Osteoblast (primary cell): Measurements from ENCODE around the gene GOLM1. TPM values are rescaled to one million over a fixed set of nuclear protein-coding genes. Genes with fewer than 3 reads are reported as not detected.

Experiments
- DNase-seq: peaks from one replicate; pipeline ENCODE4 v3.0.0; 2011; ENCODE audit warnings: low spot score, mixed read lengths; ENCODE audit not compliant: insufficient read length; ENCODE audit errors: missing footprints
- H2AFZ ChIP-seq: 2 replicates; pipeline ENCODE4 v1.6.0; 2011; ENCODE audit warnings: mild to moderate bottlenecking, low read length
- H3K27ac ChIP-seq: 2 replicates; pipeline ENCODE4 v1.5.1; 2011; ENCODE audit warnings: mild to moderate bottlenecking, low read depth, low read length, moderate library complexity
- H3K27me3 ChIP-seq: 2 replicates; pipeline ENCODE4 v1.6.0; 2012; ENCODE audit warnings: mild to moderate bottlenecking, control low read depth, inconsistent platforms, low read length, moderate library complexity; ENCODE audit not compliant: insufficient read depth
- H3K36me3 ChIP-seq: 2 replicates; pipeline ENCODE4 v1.5.1; 2011; ENCODE audit warnings: mild to moderate bottlenecking, low read length, control low read depth, moderate library complexity; ENCODE audit not compliant: insufficient read depth
- H3K4me1 ChIP-seq: 2 replicates; pipeline ENCODE4 v1.5.1; 2011; ENCODE audit warnings: mild to moderate bottlenecking, low read length, control low read depth, moderate library complexity; ENCODE audit not compliant: insufficient read depth
- H3K4me2 ChIP-seq: 2 replicates; pipeline ENCODE4 v1.6.0; 2011; ENCODE audit warnings: mild to moderate bottlenecking, low read length; ENCODE audit not compliant: insufficient read depth
- H3K4me3 ChIP-seq: fragments of 200-600 bp; sonication (generic); 3 replicates; pipeline ENCODE4 v1.5.1; 2012; ENCODE audit warnings: mild to moderate bottlenecking, low read length, inconsistent platforms; ENCODE audit not compliant: insufficient read depth
- H3K79me2 ChIP-seq: 2 replicates; pipeline ENCODE4 v1.6.0; 2012; ENCODE audit warnings: mild to moderate bottlenecking, low read length, control low read depth, inconsistent platforms; ENCODE audit not compliant: insufficient read depth
- H3K9me3 ChIP-seq: 2 replicates; pipeline ENCODE4 v1.5.1; 2011; ENCODE audit warnings: low read depth, low read length, control low read depth
- H4K20me1 ChIP-seq: 2 replicates; pipeline ENCODE4 v1.6.0; 2012; ENCODE audit warnings: mild to moderate bottlenecking, low read length, control low read depth; ENCODE audit not compliant: insufficient read depth
- total RNA-seq: library from RNA; depleted of rRNA; stranded (reverse); fragments of >200 nt; gene quantifications from 2 replicates; pipeline ENCODE4 v1.2.3, GENCODE V29; 2012
- TF ChIP-seq, protein P1 (sequence below): IDR thresholded peaks from 2 replicates; pipeline ENCODE4 v1.5.1; 2011; ENCODE audit warnings: mild to moderate bottlenecking, low read depth, low read length, moderate library complexity; ENCODE audit errors: extremely low read depth

Gene GOLM1
- total RNA-seq, 1 donor: 85.0 TPM

DNA sequence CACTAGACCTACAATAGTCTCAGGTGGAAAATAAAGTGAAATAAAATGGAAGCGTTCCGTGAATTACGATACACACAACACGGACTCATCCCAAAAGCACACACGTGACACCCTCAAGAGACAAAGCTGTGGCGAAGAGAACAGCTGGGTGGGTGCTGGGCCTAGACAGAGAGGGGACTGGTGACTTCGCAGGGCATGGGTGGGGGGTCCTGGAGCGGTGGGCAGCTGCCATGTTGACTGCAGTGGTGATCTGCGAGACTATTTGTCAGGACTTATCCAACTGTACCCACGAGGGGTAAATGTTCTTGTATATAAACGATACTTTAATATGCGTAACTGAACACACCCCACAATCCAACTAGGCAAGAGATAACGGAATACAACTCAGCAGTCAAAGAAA is 52.0 kb downstream of the GOLM1 start:
- DNase-seq: no peak
- Histone ChIP-seq H4K20me1 (no peaks in the 10 kb centered on the region), H3K4me1 (no peaks in the 10 kb centered on the region), H3K9me3 (no peaks in the 10 kb centered on the region), H3K4me2 (no peak overlapping the region), H3K79me2 (no peaks in the 10 kb centered on the region), H3K27me3 (no peaks in the 10 kb centered on the region), H2AFZ (no peak overlapping the region), H3K36me3 (no peaks in the 10 kb centered on the region), H3K27ac (no peak overlapping the region), H3K4me3 (no peak overlapping the region)
- TF ChIP-seq, protein P1, sequence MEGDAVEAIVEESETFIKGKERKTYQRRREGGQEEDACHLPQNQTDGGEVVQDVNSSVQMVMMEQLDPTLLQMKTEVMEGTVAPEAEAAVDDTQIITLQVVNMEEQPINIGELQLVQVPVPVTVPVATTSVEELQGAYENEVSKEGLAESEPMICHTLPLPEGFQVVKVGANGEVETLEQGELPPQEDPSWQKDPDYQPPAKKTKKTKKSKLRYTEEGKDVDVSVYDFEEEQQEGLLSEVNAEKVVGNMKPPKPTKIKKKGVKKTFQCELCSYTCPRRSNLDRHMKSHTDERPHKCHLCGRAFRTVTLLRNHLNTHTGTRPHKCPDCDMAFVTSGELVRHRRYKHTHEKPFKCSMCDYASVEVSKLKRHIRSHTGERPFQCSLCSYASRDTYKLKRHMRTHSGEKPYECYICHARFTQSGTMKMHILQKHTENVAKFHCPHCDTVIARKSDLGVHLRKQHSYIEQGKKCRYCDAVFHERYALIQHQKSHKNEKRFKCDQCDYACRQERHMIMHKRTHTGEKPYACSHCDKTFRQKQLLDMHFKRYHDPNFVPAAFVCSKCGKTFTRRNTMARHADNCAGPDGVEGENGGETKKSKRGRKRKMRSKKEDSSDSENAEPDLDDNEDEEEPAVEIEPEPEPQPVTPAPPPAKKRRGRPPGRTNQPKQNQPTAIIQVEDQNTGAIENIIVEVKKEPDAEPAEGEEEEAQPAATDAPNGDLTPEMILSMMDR: no peak

DNA sequence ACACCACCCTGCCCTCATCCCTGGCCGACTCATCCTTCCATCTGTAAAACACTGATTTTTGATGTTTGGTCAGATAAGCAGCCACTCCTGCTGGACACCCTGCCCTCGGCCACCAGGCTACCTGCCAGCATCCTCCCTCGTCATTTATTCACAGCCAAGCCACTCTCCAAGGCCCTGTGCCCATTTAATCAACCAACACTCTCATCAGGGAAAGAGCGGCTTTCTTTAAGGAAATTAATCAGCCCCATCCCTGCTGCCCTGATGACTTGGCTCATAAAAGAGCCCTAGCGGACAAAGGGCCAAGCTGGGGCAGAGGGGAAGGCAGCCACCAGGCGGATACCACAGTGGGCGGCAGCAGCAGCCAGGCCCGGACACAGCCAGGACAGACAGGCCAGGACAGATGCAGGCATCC is 52.4 kb downstream of the GOLM1 start:
- Histone ChIP-seq H2AFZ (no peak overlapping the region), H3K27me3 (no peaks in the 10 kb centered on the region), H3K4me1 (no peaks in the 10 kb centered on the region), H3K36me3 (no peaks in the 10 kb centered on the region), H3K79me2 (no peaks in the 10 kb centered on the region), H3K4me2 (no peak overlapping the region), H3K27ac (no peak overlapping the region), H4K20me1 (no peaks in the 10 kb centered on the region), H3K9me3 (no peaks in the 10 kb centered on the region), H3K4me3 (no peak overlapping the region)
- TF ChIP-seq, protein P1: no peak
- no peak for DNase-seq

- H2AFZ ChIP-seq: no peak overlapping the region
- no peak overlapping the region for H3K4me2 ChIP-seq
- no peaks in the 10 kb centered on the region for H4K20me1 ChIP-seq
- H3K9me3 ChIP-seq: no peaks in the 10 kb centered on the region
- H3K27ac ChIP-seq: no peak overlapping the region
- DNase-seq: no peak
- H3K36me3 ChIP-seq: no peaks in the 10 kb centered on the region
- H3K27me3 ChIP-seq: no peaks in the 10 kb centered on the region
- H3K4me1 ChIP-seq: peaks cover 5% of the 10 kb centered on the region
- no peak overlapping the region for H3K4me3 ChIP-seq
- TF ChIP-seq, protein P1: no peak
- H3K79me2 ChIP-seq: no peaks in the 10 kb centered on the region
Measured at GRCh38 chr9:86046071-86046636, 53.2 kb downstream of the GOLM1 start.

DNA sequence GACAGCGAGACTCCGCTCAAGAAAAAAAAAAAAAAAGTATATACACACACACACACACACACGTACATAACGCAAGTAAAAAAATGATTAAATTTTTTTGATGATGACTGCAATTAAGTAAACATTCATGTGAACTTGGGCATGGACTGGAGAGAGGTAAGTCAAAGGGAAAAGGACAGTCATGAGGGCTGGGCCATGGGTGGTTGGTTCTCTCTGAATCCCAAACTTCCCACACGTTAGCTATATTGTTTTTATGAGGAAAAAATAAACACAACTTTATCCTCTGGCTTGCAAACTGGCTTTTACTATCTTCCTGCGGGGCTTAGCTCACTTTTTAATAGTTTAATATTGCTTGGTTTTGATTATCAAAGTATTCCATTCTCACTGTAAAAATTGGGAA is 53.7 kb downstream of the GOLM1 start:
- Histone ChIP-seq H3K4me3 (no peak overlapping the region), H3K9me3 (no peaks in the 10 kb centered on the region), H3K4me1 (peaks cover 10% of the 10 kb centered on the region), H2AFZ (no peak overlapping the region), H3K27ac (no peak overlapping the region), H4K20me1 (no peaks in the 10 kb centered on the region), H3K4me2 (no peak overlapping the region), H3K79me2 (no peaks in the 10 kb centered on the region), H3K36me3 (no peaks in the 10 kb centered on the region), H3K27me3 (no peaks in the 10 kb centered on the region)
- DNase-seq: no peak
- TF ChIP-seq, protein P1: no peak
